PC-9 (cell line): ENCODE measurements around the gene USF2. TPM values are rescaled to one million over a fixed set of nuclear protein-coding genes. Genes with fewer than 3 reads are reported as not detected.

Experiments used
- BruUV-seq: library from RNA; stranded (reverse); fragments of 400-500 nt; replicated peaks from 2 replicates; lab custom pipeline; 2021; lab: Mats Ljungman, UMichigan
- CTCF ChIA-PET: fragments of 300-600 bp; sonication (Branson Sonifier 250); formaldehyde crosslinking; loops from one replicate; lab custom pipeline; 2022; ENCODE audit warnings: antibody characterized with exemption; lab: Charles Lee
- POLR2A ChIA-PET: fragments of 300-600 bp; sonication (Branson Sonifier 250); formaldehyde crosslinking; loops from one replicate; lab custom pipeline; 2022; ENCODE audit warnings: antibody characterized with exemption; ENCODE audit not compliant: unreplicated experiment; lab: Charles Lee
- DNase-seq, 2 experiments: peaks; one replicate each; pipeline versions ENCODE4 v3.0.0 to v3.0.0-alpha.2; 2015 to 2022; ENCODE audit warnings: mixed read lengths in 1 of 2
- H2AFZ ChIP-seq: fragments of 200-600 bp; sonication (generic); 2 replicates; pipeline ENCODE4 v1.8.1; 2017; ENCODE audit warnings: antibody characterized with exemption
- H3F3A ChIP-seq: fragments of 200-600 bp; sonication (generic); 2 replicates; pipeline ENCODE4 v1.8.1; 2017; ENCODE audit warnings: antibody characterized with exemption, mild to moderate bottlenecking, low read depth; ENCODE audit not compliant: insufficient read depth
- H3K27ac ChIP-seq: fragments of 200-600 bp; sonication (generic); 2 replicates; pipeline ENCODE4 v1.6.1; 2016; ENCODE audit warnings: mixed run types
- H3K27me3 ChIP-seq: fragments of 200-600 bp; sonication (generic); 2 replicates; pipeline ENCODE4 v1.6.1; 2016; ENCODE audit warnings: low read depth, mixed run types; ENCODE audit not compliant: insufficient read depth
- H3K36me3 ChIP-seq: fragments of 200-600 bp; sonication (generic); 2 replicates; pipeline ENCODE4 v1.6.1; 2016; ENCODE audit warnings: low read depth, mixed run types
- H3K4me1 ChIP-seq: fragments of 200-600 bp; sonication (generic); replicated peaks from 2 replicates; pipeline ENCODE4 v1.6.1; 2016; ENCODE audit warnings: mixed run types; ENCODE audit not compliant: insufficient read depth
- H3K4me2 ChIP-seq: fragments of 200-600 bp; sonication (generic); 2 replicates; pipeline ENCODE4 v1.6.1; 2017; ENCODE audit warnings: mixed run types
- H3K4me3 ChIP-seq: fragments of 200-600 bp; sonication (generic); 2 replicates; pipeline ENCODE4 v1.6.1; 2016; ENCODE audit warnings: mixed run types
- H3K79me2 ChIP-seq: fragments of 200-600 bp; sonication (generic); 2 replicates; pipeline ENCODE4 v1.6.1; 2017; ENCODE audit warnings: low read depth, mixed run types
- H3K9me2 ChIP-seq: fragments of 200-600 bp; sonication (generic); 2 replicates; pipeline ENCODE4 v1.8.1; 2017; ENCODE audit warnings: mild to moderate bottlenecking; ENCODE audit not compliant: insufficient read depth
- H3K9me3 ChIP-seq: fragments of 200-600 bp; sonication (generic); 2 replicates; pipeline ENCODE4 v1.8.1; 2016; ENCODE audit warnings: low read depth; ENCODE audit not compliant: insufficient read depth
- H4K20me1 ChIP-seq: fragments of 200-600 bp; sonication (generic); 2 replicates; pipeline ENCODE4 v1.8.1; 2017; ENCODE audit not compliant: insufficient read depth
- EZH2 ChIP-seq: fragments of 200-600 bp; sonication (generic); IDR thresholded peaks from 2 replicates; pipeline ENCODE4 v1.8.0; 2017; ENCODE audit warnings: antibody characterized with exemption, low read depth
- intact Hi-C: fragments of 100-400 bp; cut with micrococcal nuclease; formaldehyde crosslinking; loops from one replicate; pipeline ENCODE4 v1.10.0; 2022; ENCODE audit not compliant: unreplicated experiment
- total RNA-seq: library from RNA; stranded (reverse); gene quantifications from 2 replicates; pipeline ENCODE4 v1.2.3, GENCODE V29; 2021
- TF ChIP-seq, protein P1 (sequence below): fragments of 200-600 bp; sonication (generic); conservative IDR thresholded peaks from 2 replicates; pipeline ENCODE4 v1.6.1; 2017; ENCODE audit warnings: mixed run types, antibody characterized with exemption, mild to moderate bottlenecking, moderate library complexity

USF2 gene
- total RNA-seq, 1 experiment from 2014 or later, result 98.2 TPM

DNA sequence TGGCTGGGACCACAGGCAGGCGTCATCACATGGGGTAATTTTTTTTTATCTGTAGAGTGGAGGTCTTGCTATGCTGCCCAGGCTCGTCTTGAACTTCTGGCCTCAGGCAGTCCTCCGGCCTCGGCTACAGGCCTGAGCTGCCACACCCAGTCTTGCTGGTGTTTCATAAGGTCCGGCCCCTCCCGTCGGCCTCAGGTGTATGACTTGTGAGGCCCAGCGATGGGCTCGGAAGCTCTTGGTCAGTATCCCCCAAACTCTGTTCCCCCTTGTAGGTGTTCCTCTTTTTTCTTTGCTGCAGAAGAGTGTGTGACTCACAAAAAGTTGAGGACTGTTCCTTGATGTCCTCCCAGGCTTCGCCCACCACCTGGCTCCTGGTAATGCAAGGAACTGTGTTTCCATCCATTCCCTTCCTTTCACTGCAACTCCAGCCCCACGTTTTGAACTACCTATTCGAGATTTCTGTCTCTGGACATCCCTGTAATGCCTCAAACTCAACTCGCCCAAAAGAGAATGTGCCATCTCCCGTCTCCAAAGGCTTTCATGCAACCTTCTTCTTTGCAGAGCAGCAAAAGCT lies 5.0 kb downstream of the USF2 start:
- intact Hi-C loops, result no loop called here
- CTCF ChIA-PET, result no interaction called here

DNA sequence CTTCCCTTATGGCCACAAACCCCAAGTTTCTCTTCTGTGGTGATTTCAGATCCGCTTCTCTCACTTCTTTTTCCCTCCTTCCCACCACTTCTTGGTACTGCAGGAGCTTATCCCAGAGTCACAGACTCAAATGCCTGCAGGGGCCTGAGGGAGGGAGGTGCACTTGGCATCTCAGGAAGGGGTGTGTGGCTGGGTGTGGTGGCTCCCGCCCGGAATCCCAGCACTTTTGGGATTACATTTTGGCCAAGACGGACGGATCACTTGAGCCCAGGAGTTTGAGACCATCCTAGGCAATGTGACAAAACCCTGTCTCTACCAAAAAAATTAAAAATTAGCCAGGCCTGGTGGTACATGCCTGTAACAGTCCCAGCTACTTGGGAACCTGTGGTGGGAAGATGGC lies 5.6 kb downstream of the USF2 start:
- no peak for DNase-seq
- H3K4me3 ChIP-seq, result no peak overlapping the region
- BruUV-seq, result no TSS peak
- H4K20me1 ChIP-seq, result no peaks in the 10 kb centered on the region; the same call in 1 of the 2 replicates
- no peaks in the 10 kb centered on the region for H3K9me2 ChIP-seq
- H3K79me2 ChIP-seq, result peaks cover 15% of the 10 kb centered on the region
- no peaks in the 10 kb centered on the region; the same call in 1 of the 2 replicates for H3F3A ChIP-seq
- H3K4me1 ChIP-seq, result peaks cover 7% of the 10 kb centered on the region; the same call in 1 of the 2 replicates
- no peaks in the 10 kb centered on the region for H3K9me3 ChIP-seq
- H3K4me2 ChIP-seq, result no peak overlapping the region
- TF ChIP-seq EZH2, result no peak
- TF ChIP-seq, protein P1, sequence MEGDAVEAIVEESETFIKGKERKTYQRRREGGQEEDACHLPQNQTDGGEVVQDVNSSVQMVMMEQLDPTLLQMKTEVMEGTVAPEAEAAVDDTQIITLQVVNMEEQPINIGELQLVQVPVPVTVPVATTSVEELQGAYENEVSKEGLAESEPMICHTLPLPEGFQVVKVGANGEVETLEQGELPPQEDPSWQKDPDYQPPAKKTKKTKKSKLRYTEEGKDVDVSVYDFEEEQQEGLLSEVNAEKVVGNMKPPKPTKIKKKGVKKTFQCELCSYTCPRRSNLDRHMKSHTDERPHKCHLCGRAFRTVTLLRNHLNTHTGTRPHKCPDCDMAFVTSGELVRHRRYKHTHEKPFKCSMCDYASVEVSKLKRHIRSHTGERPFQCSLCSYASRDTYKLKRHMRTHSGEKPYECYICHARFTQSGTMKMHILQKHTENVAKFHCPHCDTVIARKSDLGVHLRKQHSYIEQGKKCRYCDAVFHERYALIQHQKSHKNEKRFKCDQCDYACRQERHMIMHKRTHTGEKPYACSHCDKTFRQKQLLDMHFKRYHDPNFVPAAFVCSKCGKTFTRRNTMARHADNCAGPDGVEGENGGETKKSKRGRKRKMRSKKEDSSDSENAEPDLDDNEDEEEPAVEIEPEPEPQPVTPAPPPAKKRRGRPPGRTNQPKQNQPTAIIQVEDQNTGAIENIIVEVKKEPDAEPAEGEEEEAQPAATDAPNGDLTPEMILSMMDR, result no peak
- no peak overlapping the region for H3K27ac ChIP-seq
- H3K36me3 ChIP-seq, result peaks cover 17% of the 10 kb centered on the region
- no peaks in the 10 kb centered on the region for H3K27me3 ChIP-seq
- CTCF ChIA-PET, result no interaction called here
- intact Hi-C loops, result no loop called here
- no peak overlapping the region for H2AFZ ChIP-seq
- POLR2A ChIA-PET, result interaction anchor here (0.6 kb wide), 1 partner anchor 218 kb away, joined by 4 read pairs; no protein-coding TSS in a partner anchor

More for the DNA sequence above, 5.0 kb downstream of the USF2 start:
- no peaks in the 10 kb centered on the region for H3K9me3 ChIP-seq
- no peaks in the 10 kb centered on the region for H3K27me3 ChIP-seq
- no peak for DNase-seq
- no peaks in the 10 kb centered on the region; the same call in 1 of the 2 replicates for H3F3A ChIP-seq
- peaks cover 7% of the 10 kb centered on the region; the same call in 1 of the 2 replicates for H3K4me1 ChIP-seq
- POLR2A ChIA-PET, result interaction anchor here (0.7 kb wide), 1 partner anchor 40 kb away, joined by 3 read pairs; no protein-coding TSS in a partner anchor
- no peak overlapping the region for H3K4me3 ChIP-seq
- H3K4me2 ChIP-seq, result no peak overlapping the region
- H3K36me3 ChIP-seq, result peaks cover 17% of the 10 kb centered on the region
- no TSS peak for BruUV-seq
- H3K27ac ChIP-seq, result no peak overlapping the region
- no peak overlapping the region for H2AFZ ChIP-seq
- peaks cover 15% of the 10 kb centered on the region for H3K79me2 ChIP-seq
- H4K20me1 ChIP-seq, result no peaks in the 10 kb centered on the region; the same call in 1 of the 2 replicates
- H3K9me2 ChIP-seq, result no peaks in the 10 kb centered on the region
- TF ChIP-seq, protein P1, result no peak
- no peak for TF ChIP-seq EZH2

DNA sequence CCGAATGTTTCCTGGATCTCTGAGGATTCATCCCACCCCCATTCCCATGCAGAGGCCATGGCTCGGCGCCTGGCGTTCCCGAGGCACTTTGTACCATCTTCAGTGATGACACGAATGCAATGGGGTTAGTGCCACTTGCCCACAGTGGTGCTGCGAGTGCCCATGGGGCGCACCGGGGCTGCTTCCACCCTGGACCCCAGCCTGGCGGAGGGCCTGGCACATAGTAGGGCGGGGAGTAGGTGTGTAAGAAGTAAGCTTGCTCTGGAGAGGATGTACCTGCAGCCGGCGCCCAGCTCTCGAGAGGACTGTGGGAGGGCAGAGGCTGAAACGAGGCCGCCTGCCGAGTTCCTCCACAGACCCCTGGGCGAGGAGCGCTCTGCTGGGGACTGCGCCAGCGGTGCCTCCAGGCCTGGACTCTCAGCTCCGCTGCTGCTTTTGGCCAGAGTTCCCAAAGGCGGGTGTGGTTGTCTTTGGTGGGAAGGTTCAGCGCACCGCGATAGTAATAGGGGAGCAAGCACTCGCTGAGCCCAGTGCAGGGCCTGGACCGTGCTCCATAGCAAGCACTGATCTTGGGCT lies 8.0 kb downstream of the USF2 start:
- no TSS peak for BruUV-seq
- Histone ChIP-seq H3K4me3 (no peak overlapping the region), H2AFZ (no peak overlapping the region), H3K79me2 (no peaks in the 10 kb centered on the region), H3K27ac (no peak overlapping the region), H3K36me3 (peaks cover 5% of the 10 kb centered on the region; the same call in 1 of the 2 replicates), H3F3A (peaks cover 7% of the 10 kb centered on the region; the same call in 1 of the 2 replicates), H3K4me2 (no peak overlapping the region), H3K9me2 (no peaks in the 10 kb centered on the region), H3K27me3 (no peaks in the 10 kb centered on the region), H4K20me1 (no peaks in the 10 kb centered on the region; the same call in 1 of the 2 replicates), H3K4me1 (no peaks in the 10 kb centered on the region), H3K9me3 (no peaks in the 10 kb centered on the region)
- no peak for DNase-seq
- CTCF ChIA-PET, result interaction anchor here (0.6 kb wide), 1 partner anchor 15 kb away, joined by 3 read pairs; the partner anchor contains the start of gene MAG
- POLR2A ChIA-PET, result no interaction called here
- intact Hi-C loops, result no loop called here
- no peak for TF ChIP-seq EZH2
- TF ChIP-seq, protein P1, result no peak
